T follicular helper cell (primary cell): ENCODE measurements around the gene LARP4B.
A peak's percentile ranks its signal among the peaks of the same experiment; 100 is the strongest.
"Not testable (repeated sequence)": the region's sequence is repeated elsewhere in the genome, so short reads cannot be mapped to it uniquely, and the experiment has no call there.

ENCODE experiments used
- DNase-seq: peaks from one replicate; pipeline ENCODE4 v3.0.0-alpha.2; 2020; ENCODE audit warnings: low read depth

Gene LARP4B

DNA sequence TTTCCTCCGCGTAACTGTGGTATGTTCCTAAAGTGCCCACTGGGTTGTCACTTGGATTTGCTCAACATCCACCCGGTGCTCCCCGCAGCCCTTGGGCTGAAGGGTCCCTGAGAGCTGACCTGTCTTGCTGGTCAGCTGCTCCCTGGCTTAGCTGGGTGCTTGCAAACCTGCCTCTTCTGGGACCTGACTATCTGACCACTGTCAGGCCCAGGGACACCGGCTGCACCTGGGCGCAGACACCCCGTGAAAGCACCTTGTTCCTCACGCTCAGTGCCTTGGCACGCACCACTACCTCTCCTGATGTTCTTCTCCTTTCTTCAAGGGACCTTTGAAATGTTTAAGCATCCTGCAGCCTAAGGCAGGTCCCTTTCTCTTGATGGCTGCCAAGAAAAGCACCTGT lies 26.6 kb upstream of the LARP4B start:
- no peak for DNase-seq

DNA sequence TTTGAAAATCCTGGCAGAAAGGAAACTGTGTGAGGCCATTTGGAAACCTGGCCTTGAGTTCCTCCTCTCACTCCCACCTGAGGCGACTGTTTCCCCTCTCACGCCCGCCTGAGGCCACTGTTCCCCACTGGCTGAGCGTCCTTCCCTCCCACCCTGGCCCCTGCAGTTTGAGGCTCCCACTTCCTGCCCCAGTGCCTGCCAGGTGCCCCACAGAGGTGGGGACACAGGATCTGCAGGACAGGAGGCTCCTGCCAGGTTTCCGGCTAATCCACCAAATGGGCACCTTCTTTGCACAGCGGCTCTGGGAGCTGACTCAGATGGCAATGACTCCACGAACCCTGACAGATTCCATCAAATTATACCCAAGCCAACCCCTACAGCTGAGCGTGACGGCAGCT lies 24.3 kb upstream of the LARP4B start:
- no peak for DNase-seq

- DNase-seq, result no peak
Observed at GRCh38 chr10:955127-955819, 23.8 kb upstream of the LARP4B start.

- no peak for DNase-seq
Observed at GRCh38 chr10:954396-954795, 22.9 kb upstream of the LARP4B start.

DNA sequence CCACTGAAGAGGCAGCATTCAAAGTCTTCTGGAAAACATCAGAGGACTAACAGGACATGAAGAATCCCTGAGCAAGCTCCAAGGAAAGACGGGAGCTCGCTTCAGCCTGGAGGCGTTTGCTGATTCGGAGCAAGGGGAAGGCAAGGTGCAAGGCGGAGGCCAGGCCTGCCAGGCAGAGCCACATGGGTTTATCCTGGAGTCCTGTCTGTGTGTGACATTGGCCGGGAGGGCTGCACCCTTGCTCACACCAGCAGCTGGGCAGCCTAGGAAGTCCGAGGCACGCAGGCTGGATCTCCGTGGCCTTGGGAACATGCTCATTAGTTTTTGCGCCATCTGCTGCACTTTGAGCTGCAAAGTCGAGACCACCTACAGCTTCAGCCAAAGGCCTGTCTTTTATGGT lies 22.3 kb upstream of the LARP4B start:
- no peak for DNase-seq

DNA sequence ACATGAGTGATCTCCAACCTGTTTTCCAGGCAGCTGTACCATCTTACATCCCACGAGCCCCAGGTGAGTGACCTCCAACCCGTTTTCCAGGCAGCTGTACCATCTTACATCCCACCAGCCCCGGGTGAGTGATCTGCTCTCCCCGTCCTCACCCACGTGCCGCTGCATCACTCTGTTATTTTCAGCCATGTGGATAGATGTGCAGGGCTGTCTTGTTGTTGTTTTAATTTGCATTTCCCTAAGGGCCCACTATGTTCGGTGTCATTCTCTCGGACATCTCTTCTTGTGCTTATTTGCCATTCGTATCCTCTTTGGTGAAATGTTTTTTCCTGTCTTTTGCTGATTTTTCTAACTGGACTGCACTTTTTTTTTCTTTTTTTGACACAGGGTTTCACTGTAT lies 17.9 kb upstream of the LARP4B start:
- no peak for DNase-seq

DNA sequence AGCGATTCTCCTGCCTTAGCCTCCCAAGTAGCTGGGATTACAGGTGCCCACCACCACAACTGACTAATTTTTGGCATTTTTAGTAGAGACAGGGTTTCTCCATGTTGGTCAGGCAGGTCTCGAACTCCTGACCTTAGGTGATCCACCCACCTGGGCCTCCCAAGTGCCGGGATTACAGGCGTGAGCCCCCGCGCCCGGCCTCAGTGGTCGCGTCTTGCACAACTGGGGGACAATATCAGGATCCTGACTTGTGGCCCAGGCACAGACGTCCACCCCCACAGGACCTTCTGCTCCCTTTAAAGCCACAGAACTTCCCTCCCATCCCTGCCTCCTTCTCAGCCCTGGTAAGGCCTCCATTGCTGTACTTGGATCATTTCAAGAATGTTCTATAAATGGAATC lies 16.8 kb upstream of the LARP4B start:
- no peak for DNase-seq

DNA sequence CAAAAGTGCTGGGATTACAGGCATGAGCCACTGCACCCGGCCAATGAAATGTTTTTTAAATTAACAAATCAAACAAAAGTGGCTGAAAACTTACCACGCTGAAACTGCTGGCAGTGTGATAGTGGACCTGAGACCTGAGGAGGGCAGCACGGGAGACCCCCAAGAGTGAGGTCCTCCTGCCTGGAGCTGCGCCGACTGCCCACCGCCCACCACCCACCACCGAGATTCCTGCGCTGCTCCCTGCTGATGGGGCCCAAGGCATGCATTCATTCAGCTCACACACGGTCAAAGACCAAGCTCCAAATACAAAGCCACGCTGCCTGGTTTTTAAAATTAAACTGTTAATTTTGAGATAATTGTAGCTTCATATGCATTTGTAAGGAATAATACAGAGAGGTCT lies 16.4 kb upstream of the LARP4B start:
- DNase-seq, result no peak

GRCh38 chr10:947051-947450 lies 15.5 kb upstream of the LARP4B start:
- DNase-seq, result no peak

DNA sequence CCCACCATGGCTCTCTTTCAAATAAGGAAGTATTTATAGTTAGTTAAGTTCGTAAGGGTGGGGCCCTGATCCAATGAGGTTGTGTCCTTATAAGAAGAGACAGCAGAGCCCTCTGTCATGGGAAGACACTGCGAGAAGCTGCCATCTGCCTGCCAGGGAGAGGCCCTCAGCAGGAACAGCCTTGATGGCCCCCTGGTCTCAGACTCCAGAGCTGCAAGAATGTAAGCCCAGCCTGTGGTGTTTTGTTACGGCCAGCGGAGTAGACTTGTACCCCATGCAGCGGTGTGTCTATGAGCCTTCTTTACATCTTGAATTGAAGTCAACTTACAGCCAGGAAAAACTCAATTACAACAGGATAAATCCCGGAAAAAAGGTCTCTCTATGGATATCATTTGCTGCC lies 14.3 kb upstream of the LARP4B start:
- DNase-seq, result no peak

DNA sequence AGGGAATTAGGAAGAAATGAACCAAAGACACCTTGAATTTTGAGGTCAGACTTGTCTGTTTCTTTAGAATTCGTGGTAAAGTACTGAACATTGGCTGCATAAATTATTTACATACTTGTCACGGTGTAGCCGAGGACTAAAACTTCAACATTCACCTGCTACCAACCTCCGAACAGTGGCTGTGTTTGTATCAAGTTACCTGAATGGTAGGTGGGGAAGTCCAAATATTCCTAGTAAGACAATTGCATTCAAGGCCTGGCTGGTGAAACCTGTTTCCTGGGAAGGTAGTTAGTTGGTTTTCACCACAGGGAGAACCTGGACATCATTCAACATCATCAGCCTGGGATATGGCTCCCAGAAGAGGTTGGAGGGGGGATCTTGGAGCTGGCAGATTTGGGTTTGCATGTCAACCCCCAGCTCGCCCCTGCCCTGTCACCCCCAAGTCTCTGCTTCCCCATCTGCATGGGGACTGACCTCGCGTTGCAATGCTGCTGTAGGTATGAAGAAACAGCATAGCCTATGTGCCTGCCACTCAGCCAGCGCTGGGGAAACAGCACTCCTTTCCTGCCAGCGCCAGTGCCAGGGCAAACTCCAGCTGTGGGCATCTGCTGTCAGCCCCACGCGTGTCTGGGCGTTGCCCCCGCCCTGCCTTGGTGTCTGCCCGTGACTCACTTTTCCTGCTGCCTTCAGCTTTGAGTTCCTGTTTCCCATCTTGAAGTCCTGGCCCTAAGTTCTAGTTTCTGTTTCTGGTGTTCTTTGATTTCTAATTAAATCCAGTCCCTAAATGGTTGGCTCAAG lies 12.7 kb upstream of the LARP4B start:
- no peak for DNase-seq

- no peak for DNase-seq
Observed at GRCh38 chr10:943334-944033, 12.0 kb upstream of the LARP4B start.

DNA sequence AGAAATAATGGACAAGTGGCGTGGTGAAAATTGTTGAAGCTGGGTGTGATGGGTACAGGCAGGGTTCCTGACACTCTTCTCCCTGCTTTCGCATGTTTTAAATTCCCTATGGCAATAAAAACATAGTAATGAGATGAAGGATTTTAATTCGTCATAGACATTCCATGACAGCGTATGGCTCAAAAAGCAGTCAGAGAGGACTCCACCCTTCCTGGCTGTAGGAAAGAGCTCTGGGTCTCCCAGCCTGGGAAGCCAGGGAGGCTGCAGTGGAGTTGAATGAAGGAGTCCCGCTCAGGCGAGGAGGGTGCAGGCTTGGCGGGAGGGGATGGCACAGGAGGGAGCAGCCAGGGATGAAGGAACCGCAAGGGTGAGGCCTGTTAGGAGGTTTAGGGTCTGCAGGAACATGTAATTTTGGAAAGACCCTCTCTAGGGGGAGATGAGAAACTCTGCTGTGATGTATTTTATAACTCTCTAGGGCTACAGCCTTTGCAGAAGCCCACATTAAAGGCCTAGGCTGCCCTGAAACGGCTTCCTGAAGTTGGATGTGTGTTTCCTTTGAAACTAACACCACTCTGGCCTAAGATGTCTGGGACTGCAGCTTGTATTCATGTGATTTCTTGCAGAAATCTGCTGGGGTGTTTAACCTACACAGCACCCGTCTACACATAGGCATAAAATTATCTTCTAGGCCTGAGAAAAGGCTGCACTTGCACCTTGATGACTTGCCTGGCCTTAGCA lies 7.6 kb upstream of the LARP4B start:
- no peak for DNase-seq

DNA sequence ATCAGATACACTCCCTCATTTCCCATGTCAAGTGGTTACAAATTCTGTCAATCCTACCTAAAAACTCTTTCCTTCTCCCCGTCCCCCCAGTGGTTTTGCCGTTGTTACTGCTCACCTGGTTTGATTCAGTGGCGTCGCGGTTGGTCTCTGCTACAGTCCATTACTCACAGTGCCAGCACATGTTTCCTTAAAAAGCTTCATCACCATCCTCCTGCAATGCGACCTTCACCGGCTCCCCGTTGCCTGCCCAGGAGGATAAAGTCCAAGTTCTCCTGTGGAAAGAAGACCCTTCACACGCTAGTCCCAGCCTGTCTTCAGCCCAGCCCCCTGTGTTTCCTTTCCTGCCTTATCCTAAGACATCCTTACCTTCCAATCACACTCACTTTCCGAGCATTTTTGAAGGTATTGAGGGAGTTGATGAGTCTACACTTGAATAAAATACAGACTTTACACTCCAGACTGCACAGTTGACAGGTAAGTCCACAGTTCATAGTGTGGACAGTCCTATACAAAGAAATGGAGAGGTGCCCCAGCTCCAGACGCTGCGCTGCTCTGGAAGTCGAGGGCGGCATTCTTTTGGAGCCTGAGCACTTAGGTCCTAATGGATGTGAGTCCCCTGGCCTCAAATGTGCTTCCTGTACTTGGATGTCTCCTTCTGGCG lies 3.4 kb upstream of the LARP4B start:
- no peak for DNase-seq

DNA sequence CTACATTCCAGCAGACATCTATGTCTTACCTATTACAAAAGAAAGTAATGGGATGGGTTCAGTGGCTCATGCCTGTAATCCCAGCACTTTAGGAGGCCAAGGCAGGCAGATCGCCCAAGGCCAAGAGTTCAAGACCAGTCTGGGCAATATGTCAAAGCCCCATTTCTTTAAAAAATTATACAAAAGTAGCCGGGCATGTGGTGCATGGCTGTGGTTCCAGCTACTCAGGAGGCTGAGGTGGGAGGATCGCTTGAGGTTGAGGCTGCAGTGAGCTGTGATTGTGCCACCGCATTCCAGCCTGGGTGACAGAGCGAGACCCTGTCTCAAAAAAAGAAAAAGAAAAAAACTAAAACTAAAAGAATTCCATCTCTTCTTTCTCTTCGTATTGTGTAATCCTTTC lies 2.7 kb upstream of the LARP4B start:
- not testable (repeated sequence) for DNase-seq

DNA sequence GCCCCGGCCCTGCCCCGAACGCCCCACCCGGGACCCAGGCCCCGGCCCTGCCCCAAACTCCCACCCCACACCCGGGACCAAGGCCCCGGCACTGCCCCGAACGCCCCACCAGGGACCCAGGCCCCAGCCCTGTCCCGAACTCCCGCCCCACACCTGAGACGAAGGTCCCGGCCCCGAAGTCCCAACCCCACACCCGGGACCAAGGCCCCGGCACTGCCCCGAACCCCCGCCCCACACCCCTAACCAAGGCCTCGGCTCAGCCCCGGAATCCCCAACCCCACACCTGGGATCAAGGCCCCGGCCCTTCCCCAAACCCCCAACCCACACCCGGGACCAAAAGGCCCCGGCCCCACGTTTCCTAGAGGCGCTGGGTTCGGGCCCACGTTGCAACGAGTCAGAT lies 1.1 kb upstream of the LARP4B start:
- peak; percentile 7 for DNase-seq

DNA sequence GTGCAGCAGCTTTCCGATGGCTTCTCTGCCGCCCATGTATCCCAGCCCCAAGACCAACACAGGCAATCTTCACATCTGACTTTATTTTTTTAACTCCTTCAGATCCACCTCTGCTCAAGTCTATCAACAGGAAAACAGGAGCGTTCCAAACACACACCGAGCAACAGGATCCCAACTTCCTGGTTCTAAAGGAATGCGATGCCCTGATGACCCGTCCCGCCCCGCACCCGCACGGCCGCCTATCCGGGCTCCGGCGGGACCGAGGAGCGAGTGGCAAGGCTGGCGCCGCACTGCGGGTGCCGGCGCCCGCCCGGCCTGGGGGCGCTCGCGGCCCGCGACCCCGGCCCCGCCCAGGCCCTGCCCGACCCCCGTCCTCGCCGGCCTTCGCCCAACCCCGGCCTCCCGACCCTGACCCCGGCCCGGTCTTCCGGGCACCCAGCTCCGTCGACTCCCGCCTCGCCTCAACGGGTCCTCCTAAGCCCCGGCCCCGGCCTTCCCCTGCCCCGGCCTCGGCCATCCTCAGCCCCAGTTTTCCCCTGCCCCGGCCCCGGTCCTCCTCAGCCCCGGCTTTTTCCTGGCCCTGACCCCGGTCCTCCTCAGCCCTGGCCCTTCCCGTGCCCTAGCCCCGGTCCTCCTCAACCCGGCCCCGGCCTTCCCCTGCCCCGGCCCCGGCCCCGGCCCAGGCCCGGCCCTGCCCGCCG lies 730 bp downstream of the LARP4B start:
- peak; percentile 5 for DNase-seq

GRCh38 chr10:929960-930624 lies 1.4 kb downstream of the LARP4B start:
- no peak for DNase-seq

- no peak for DNase-seq
Observed at GRCh38 chr10:927131-927530, 4.4 kb downstream of the LARP4B start.

DNA sequence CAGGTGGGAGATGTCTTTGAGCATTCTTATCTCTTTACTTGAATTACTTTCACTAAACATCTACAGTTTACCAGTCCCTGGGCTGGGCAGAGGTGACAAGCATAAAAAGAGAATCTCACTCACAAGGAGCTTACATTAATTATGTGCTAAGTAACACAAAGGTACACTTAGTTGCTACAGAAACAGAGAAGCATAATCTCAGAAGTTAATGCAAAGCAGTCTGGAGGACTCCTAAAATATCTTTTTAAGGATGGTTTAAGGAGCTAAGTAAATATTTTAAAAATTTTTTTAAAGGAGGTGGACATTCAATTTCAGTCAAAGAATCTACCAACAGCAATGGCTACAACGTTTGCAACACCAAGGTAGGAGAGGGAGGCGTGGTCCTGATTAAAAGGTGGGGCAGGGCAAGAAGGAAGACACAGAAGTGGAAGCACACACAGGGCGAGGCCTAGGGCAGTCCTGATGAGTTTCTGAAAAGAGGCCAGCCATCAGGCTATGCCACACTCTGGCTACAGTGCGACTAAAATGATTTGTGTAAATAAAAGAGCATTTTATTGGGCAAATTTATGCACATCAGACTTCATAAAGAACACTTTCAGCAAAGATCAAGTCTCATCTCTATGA lies 5.3 kb downstream of the LARP4B start:
- no peak for DNase-seq
